ENCODE measurements around the gene ADGRG4.

DNA sequence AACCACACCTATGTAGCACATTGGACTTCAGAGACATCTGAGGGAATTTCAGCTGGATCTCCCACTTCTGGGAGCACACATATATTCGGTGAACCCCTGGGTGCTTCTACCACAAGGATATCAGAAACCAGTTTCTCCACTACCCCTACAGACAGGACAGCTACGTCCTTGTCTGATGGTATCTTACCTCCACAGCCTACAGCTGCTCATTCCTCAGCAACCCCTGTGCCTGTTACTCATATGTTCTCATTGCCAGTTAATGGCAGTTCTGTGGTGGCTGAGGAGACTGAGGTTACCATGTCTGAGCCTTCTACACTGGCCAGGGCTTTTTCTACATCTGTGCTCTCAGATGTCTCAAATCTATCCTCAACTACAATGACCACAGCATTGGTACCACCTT, 45.7 kb downstream of the ADGRG4 start:
- TF ChIP-seq, protein P1, sequence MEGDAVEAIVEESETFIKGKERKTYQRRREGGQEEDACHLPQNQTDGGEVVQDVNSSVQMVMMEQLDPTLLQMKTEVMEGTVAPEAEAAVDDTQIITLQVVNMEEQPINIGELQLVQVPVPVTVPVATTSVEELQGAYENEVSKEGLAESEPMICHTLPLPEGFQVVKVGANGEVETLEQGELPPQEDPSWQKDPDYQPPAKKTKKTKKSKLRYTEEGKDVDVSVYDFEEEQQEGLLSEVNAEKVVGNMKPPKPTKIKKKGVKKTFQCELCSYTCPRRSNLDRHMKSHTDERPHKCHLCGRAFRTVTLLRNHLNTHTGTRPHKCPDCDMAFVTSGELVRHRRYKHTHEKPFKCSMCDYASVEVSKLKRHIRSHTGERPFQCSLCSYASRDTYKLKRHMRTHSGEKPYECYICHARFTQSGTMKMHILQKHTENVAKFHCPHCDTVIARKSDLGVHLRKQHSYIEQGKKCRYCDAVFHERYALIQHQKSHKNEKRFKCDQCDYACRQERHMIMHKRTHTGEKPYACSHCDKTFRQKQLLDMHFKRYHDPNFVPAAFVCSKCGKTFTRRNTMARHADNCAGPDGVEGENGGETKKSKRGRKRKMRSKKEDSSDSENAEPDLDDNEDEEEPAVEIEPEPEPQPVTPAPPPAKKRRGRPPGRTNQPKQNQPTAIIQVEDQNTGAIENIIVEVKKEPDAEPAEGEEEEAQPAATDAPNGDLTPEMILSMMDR (IDR thresholded peaks at IDR 0.05) = no peak
- TF ChIP-seq ZFX (IDR thresholded peaks at IDR 0.05; ENCODE audit: borderline replicate concordance) = no peak

All from 22Rv1 (cell line).